Measurements from ENCODE around the gene SH2D4B. TPM values are rescaled to one million over a fixed set of nuclear protein-coding genes. Genes with fewer than 3 reads are reported as not detected.

The SH2D4B gene
- total and polyA plus RNA-seq, 2 experiments from 2014 or later, result not detected

DNA sequence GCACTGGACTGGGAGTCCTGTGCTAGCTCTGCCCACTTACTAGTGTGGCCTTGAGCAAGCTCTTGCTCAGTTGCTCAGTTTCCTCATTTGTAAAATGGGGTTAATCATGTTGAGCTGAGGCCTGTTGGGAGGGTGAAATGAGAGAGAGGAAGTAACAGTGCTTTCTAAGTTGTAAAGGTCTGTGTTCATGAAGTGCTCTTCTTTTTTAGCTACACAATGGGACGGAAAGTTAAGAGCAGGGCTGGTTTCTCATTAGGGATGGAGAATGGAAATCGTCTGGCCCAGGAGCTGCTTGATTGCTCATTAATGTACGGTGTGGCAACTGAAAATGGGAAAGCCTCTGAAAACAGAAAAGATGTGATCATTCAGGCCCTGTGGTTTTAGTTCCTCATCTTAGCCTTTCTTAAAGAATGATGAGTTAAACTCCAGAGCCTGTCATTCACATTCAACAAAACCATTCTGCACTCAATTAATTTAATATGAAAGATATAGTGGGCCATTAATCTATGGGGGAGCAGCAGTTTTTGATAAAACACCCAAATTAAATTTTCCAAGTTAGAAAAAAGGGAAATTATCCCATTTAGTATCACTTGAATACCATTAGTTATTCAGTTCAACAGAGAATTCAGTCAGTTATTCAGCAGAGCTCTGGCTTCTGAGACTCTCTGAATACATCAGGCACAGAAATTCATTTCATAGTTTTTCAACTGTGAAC lies 60.5 kb downstream of the SH2D4B start:
- H3K9me3 ChIP-seq (ENCODE audit: low read depth), result no peaks in the 10 kb centered on the region
- H3K4me1 ChIP-seq (ENCODE audit: insufficient read depth), result no peaks in the 10 kb centered on the region
- H3K36me3 ChIP-seq (replicated peaks; ENCODE audit: insufficient read depth, low read depth), result no peaks in the 10 kb centered on the region
- H3K27me3 ChIP-seq, result no peaks in the 10 kb centered on the region
- H3K27ac ChIP-seq, result no peak overlapping the region
- 87% methylated on average over 3 of the region's 3 CpGs for WGBS (ENCODE audit: low lambda C conversion rate, missing lambda C conversion rate)
- H3K4me2 ChIP-seq, result no peak overlapping the region
- H4K20me1 ChIP-seq (ENCODE audit: insufficient read depth, poor library complexity, severe bottlenecking), result no peaks in the 10 kb centered on the region
- DNase-seq (ENCODE audit: low spot score), result no peak
- TF ChIP-seq EZH2phosphoT487 (IDR thresholded peaks at IDR 0.05; ENCODE audit: low read depth, severe bottlenecking, unreplicated experiment) (no peak), EZH2 (IDR thresholded peaks at IDR 0.05; ENCODE audit: borderline replicate concordance) (no peak)
- TF ChIP-seq, protein P1, sequence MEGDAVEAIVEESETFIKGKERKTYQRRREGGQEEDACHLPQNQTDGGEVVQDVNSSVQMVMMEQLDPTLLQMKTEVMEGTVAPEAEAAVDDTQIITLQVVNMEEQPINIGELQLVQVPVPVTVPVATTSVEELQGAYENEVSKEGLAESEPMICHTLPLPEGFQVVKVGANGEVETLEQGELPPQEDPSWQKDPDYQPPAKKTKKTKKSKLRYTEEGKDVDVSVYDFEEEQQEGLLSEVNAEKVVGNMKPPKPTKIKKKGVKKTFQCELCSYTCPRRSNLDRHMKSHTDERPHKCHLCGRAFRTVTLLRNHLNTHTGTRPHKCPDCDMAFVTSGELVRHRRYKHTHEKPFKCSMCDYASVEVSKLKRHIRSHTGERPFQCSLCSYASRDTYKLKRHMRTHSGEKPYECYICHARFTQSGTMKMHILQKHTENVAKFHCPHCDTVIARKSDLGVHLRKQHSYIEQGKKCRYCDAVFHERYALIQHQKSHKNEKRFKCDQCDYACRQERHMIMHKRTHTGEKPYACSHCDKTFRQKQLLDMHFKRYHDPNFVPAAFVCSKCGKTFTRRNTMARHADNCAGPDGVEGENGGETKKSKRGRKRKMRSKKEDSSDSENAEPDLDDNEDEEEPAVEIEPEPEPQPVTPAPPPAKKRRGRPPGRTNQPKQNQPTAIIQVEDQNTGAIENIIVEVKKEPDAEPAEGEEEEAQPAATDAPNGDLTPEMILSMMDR (IDR thresholded peaks at IDR 0.05; ENCODE audit: poor library complexity), result no peak
- H2AFZ ChIP-seq, result no peak overlapping the region
- no peak overlapping the region for H3K4me3 ChIP-seq
- no peaks in the 10 kb centered on the region for H3K9me2 ChIP-seq (replicated peaks; ENCODE audit: insufficient read depth)
- no peaks in the 10 kb centered on the region for H3K79me2 ChIP-seq

GRCh38 chr10:80598951-80599350 lies 61.2 kb downstream of the SH2D4B start:
- WGBS (ENCODE audit: low lambda C conversion rate, missing lambda C conversion rate), result 87% methylated on average over 6 of the region's 6 CpGs
- DNase-seq (ENCODE audit: low spot score), result no peak
- no peak overlapping the region for H3K27ac ChIP-seq

GRCh38 chr10:80599424-80599847 lies 61.7 kb downstream of the SH2D4B start:
- Histone ChIP-seq H3K79me2 (no peaks in the 10 kb centered on the region), H3K9me3 (ENCODE audit: low read depth) (no peaks in the 10 kb centered on the region), H3K36me3 (replicated peaks; ENCODE audit: insufficient read depth, low read depth) (no peaks in the 10 kb centered on the region), H3K4me2 (no peak overlapping the region), H4K20me1 (ENCODE audit: insufficient read depth, poor library complexity, severe bottlenecking) (no peaks in the 10 kb centered on the region), H3K4me1 (ENCODE audit: insufficient read depth) (no peaks in the 10 kb centered on the region), H3K27ac (no peak overlapping the region), H3K27me3 (no peaks in the 10 kb centered on the region), H2AFZ (no peak overlapping the region), H3K9me2 (replicated peaks; ENCODE audit: insufficient read depth) (no peaks in the 10 kb centered on the region), H3K4me3 (no peak overlapping the region)
- 37% methylated on average over 8 of the region's 8 CpGs for WGBS (ENCODE audit: low lambda C conversion rate, missing lambda C conversion rate)
- TF ChIP-seq, protein P1 (IDR thresholded peaks at IDR 0.05; ENCODE audit: poor library complexity), result peak; percentile 62
- TF ChIP-seq EZH2 (IDR thresholded peaks at IDR 0.05; ENCODE audit: borderline replicate concordance) (no peak), EZH2phosphoT487 (IDR thresholded peaks at IDR 0.05; ENCODE audit: low read depth, severe bottlenecking, unreplicated experiment) (no peak)
- peak; percentile 74 for DNase-seq (ENCODE audit: low spot score)

More at GRCh38 chr10:80598951-80599350, 61.2 kb downstream of the SH2D4B start:
- Histone ChIP-seq H3K4me2 (no peak overlapping the region), H3K27me3 (no peaks in the 10 kb centered on the region), H3K36me3 (replicated peaks; ENCODE audit: insufficient read depth, low read depth) (no peaks in the 10 kb centered on the region), H4K20me1 (ENCODE audit: insufficient read depth, poor library complexity, severe bottlenecking) (no peaks in the 10 kb centered on the region), H3K79me2 (no peaks in the 10 kb centered on the region), H2AFZ (no peak overlapping the region), H3K9me2 (replicated peaks; ENCODE audit: insufficient read depth) (no peaks in the 10 kb centered on the region), H3K4me3 (no peak overlapping the region), H3K4me1 (ENCODE audit: insufficient read depth) (no peaks in the 10 kb centered on the region), H3K9me3 (ENCODE audit: low read depth) (no peaks in the 10 kb centered on the region)
- TF ChIP-seq EZH2phosphoT487 (IDR thresholded peaks at IDR 0.05; ENCODE audit: low read depth, severe bottlenecking, unreplicated experiment) (no peak), EZH2 (IDR thresholded peaks at IDR 0.05; ENCODE audit: borderline replicate concordance) (no peak)
- TF ChIP-seq, protein P1 (IDR thresholded peaks at IDR 0.05; ENCODE audit: poor library complexity), result no peak

Data from hepatocyte (in vitro differentiated cells).